Activated T-helper 1 cell treated with anti-CD3 and anti-CD28 coated beads, Interleukin-2, amount 50 U/mL, for 16 hours (primary cell): ENCODE measurements around the gene GPR35.

Experiments
- DNase-seq, 2 donors: peaks; one replicate each; pipeline ENCODE4 v3.0.0-alpha.2; 2020; ENCODE audit warnings: low read depth in 1 of 2, low spot score in 1 of 2

GPR35 gene

DNA sequence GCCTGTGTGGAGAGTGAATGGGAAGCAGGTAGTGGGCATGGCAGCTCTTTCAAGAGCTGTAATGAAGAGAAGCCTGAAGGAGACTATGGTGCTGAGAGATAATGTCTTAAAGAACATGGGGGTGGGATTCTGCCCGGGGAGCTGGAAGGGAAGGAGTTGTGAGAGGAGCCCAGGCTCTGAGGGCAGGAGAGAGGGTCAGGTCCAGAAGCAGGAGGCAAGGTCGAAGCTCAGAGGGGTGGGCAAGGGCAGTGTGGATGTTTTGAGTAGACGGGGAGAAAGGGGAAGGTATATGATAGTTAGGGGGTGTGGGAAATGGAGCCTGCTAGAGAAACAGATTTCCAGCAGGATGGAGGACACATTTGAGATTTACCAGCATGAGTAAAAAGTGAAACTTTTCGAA lies 36.6 kb upstream of the GPR35 start:
- no peak for DNase-seq

DNA sequence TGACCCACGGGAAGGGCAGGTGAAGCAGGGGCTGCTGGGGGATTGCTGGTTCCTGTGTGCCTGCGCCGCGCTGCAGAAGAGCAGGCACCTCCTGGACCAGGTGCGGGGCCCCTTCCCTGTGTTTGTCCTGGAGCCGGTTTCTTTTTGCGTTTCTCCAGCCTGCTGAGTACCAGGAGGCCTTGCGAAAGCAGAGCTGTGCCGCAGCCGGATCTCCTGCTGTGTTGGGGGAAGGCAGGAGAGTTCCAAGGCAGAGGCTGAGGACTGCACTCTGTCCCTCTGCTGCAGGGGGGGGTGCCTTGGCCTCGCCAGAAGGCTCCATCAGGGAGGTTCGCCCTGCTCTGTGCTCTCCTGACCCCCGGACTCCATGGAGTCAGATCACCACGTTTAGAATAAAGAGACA lies 35.9 kb upstream of the GPR35 start:
- no peak for DNase-seq

DNA sequence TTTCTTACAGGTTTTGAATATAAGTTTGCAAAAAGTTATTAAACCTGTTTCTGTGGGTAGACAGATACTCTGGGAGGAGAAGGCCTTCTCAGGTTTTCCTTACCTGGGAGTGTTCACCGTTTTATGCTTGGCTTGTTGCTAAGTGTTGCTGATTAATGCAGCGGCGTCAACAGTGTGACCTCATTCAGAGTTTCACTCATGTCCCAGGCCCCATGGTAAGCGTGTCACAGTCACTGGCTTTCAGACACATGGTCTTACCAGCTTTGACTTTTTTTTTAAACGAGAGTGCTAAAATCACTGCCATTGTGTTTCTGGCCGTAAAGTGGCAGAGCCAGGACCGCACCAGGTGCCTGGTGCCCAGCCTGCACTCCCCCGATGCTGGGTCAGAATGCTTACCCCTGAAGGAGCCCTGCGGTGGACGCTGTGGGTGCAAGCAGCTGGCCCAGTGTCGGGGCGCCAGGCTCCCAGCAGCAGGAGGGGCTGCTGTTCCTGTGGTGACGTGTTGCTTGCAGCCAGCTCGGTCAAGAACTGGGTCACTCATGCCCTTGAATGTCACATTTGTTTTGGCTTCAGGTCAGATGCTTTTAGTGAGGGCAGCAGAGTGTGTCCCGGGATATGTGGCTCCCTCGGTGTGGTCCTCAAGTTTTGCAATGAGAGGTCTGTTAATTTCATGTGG lies 35.3 kb upstream of the GPR35 start:
- DNase-seq: no peak

DNA sequence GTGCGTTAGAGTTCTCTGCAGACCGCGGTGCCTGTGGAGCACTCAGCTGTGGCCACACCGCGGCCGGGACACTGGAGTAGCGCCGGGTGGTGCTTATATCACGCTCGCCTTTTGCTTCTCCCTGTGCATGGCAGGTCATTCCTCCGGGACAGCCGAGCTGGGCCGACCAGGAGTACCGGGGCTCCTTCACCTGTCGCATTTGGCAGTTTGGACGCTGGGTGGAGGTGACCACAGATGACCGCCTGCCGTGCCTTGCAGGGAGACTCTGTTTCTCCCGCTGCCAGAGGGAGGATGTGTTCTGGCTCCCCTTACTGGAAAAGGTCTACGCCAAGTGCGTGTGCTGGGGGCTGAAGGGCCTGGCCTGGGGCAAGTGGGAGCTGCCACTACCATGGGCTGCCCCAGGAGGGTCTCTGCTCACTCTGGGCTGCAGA lies 34.6 kb upstream of the GPR35 start:
- DNase-seq: no peak

DNA sequence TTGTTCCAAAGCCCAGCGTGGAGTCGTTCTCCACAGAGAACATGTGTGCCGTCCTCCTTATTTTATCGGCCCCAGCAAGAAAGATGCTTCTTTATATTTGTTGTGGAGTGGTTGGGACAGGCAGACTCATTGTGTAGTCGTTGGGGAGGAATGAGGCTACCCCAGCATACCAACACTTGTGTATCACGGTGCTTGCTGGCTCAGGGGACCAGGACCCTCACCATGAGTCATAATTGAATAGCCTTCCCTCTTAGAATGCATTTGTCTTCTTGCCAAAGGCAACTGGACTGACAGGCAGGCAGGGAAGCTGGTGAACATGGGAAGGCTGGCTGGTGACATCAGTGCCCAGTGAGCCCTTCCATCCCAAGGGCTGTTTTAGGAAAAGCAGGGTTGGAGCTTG lies 34.1 kb upstream of the GPR35 start:
- DNase-seq: no peak

DNA sequence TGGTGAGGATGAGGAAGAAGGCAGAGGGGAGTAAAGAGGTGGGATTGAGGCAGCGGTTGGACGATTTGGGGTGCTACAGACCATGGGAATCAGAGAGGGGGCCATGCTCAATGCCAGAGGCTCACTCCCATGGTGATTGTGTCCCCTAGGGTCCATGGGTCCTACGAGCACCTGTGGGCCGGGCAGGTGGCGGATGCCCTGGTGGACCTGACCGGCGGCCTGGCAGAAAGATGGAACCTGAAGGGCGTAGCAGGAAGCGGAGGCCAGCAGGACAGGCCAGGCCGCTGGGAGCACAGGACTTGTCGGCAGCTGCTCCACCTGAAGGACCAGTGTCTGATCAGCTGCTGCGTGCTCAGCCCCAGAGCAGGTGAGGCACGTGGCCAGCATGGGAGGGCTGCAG lies 33.5 kb upstream of the GPR35 start:
- no peak for DNase-seq

DNA sequence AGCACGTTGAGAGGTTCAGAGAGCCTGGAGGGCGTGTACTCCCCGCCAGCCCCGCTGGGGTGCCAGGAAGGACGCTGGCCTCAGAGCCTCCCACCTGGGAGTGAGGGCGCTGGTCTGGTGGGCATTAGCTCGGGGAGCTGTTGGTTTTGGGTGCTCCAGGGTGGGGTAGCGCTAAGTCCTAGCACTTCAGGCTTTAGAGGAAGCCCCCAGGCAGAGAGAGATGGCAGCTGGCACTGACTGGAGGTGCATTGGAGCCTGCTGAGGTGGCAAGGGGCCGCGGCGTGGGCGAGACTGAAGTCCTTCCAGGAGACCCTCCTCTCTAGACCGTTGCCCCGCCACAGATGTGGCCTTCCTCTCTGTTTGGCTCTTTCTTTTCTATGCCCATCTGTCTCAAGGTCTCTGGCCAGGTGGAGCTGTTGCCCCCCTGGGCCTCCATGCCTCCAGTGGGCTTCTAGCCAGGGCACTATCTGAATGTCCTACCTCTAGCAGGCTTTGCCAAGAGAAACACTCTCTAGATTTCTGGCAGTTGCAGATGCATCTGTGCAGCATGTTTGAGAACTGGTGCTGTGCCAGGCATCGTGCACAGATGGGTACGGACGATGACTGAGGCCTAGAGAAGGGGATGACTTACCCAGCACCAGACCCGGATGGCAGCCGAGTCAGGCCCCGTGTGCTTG lies 32.1 kb upstream of the GPR35 start:
- DNase-seq: no peak

DNA sequence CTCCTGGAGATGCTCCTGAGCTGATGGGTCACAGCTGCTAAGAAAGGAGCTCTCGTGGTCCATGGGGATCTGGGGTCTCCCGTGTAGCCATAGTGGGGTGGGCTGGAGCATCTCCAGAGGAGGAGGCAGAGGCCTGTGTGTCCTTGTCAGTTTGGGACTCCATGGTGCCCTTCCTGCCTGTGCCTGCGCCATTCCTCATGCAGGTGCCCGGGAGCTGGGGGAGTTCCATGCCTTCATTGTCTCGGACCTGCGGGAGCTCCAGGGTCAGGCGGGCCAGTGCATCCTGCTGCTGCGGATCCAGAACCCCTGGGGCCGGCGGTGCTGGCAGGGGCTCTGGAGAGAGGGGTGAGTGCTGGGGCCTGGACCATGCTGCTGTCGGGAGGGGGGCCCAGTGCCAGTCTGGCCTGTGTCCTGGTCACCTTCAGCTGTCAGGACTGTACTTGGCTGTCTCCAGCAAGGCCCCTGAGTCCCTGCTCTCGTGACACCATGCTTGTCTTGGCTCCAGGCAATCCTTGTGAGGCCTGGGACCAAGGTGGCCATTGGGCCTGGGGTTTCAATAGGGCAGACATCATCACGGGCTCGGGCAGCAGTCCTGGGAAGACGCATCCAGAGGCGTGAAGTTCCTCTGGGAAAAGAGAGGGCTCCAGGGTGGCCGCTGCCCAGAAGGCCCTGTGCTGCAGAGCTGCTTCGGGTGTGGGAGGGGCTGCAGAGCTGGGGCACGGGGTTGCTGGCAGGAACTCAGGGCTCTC lies 31.4 kb upstream of the GPR35 start:
- no peak for DNase-seq

DNA sequence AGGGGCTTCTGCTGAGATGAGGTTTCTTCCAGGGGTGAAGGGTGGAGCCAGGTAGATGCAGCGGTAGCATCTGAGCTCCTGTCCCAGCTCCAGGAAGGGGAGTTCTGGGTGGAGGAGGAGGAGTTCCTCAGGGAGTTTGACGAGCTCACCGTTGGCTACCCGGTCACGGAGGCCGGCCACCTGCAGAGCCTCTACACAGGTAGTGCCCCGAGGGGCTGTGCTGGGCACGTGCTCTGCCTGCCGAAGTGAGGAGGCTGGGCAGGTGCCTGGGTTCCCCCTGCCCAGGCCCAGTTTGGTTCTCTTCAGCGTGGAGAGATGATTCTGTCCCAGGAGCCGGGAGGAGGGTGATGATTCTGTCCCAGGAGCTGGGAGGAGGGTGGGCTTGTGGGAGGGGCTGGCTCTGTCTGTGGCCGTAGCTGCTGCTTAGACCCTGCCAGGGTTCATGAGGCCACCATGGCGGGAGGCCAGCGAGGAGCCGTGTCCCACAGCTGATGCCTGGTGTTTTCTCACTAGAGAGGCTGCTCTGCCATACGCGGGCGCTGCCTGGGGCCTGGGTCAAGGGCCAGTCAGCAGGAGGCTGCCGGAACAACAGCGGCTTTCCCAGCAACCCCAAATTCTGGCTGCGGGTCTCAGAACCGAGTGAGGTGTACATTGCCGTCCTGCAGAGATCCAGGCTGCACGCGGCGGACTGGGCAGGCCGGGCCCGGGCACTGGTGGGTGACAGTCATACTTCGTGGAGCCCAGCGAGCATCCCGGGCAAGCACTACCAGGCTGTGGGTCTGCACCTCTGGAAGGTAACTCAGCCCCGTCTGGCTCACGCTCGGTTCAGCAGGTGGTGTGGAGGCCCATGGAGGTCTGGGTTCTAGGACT lies 30.5 kb upstream of the GPR35 start:
- DNase-seq: no peak

DNA sequence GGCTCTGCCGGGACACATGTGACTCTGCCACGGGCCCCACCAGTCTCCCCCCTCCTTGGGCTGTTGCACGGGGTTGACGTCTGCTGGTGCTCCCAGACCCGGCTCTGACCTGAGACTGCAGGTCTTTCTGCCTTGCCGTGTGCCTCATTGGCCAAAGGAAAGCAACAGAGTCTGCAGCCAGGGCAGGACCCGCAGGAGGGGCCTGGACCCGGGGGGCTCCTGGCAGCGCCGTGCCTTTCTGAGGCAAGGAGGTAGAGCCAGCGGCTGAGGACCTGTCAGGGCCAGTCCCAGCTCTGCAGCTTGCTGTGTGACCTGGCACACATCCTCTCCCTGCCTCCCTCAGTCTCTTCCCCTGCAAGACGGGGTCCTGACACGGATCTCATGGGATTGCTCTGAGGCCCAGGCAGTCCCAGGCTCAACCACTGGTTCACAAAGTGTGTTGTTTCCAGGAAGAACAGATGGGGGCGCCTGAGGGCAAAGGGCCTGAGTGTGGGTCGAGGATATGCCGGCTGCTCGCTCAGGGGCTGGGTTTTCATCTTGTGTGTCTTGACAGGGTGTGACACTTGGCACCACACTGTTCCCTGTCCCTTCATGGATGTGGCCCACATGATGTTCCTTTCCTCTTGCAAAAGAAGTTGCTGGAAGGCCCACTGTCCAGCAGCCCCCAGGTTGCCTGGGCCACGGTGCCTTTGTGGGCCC lies 29.8 kb upstream of the GPR35 start:
- DNase-seq: no peak

DNA sequence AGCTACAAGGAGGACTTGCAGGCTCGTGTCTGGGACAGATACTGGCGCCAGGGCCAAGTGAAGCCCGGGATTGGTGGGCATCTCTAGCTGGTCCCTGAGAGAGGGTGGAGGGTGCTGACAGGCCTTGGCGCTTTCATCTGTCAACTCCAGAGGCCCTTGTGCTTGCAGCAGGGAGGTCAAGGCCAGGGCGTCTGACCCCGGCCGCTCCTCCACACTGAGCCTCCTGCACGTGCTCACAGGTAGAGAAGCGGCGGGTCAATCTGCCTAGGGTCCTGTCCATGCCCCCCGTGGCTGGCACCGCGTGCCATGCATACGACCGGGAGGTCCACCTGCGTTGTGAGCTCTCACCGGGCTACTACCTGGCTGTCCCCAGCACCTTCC lies 29.2 kb upstream of the GPR35 start:
- no peak for DNase-seq

DNA sequence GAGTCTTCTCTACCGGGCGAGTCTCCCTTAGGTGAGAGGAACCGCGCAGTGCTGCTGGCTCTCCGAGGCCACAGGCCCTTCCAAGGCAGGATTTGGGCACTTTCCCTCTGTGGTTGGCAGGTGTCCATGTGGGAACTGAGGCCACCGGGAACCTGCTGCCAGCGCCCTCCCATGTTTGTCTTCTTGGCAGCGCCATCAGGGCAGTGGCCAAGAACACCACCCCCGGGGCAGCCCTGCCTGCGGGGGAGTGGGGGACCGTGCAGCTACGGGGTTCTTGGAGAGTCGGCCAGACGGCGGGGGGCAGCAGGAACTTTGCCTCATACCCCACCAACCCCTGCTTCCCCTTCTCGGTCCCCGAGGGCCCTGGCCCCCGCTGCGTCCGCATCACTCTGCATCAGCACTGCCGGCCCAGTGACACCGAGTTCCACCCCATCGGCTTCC lies 28.8 kb upstream of the GPR35 start:
- no peak for DNase-seq

DNA sequence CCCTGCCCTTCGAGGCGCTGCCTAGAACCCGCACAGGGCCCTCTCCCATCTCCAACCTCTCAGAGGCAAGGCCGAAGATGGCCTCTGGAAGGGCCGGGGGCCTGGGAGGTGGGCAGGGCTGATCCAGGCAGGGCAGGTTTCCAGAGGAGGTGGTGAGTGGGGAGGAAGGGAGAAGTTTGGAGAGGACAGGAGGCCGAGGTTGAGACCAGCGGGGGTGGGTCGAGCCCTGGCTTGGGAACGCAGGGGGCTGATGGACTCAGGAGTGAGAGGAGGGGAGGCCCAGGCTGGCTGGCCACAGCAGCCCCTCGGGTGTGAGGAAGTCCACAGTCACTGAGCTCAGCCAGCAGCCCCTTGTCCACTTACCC lies 28.2 kb upstream of the GPR35 start:
- DNase-seq: no peak

DNA sequence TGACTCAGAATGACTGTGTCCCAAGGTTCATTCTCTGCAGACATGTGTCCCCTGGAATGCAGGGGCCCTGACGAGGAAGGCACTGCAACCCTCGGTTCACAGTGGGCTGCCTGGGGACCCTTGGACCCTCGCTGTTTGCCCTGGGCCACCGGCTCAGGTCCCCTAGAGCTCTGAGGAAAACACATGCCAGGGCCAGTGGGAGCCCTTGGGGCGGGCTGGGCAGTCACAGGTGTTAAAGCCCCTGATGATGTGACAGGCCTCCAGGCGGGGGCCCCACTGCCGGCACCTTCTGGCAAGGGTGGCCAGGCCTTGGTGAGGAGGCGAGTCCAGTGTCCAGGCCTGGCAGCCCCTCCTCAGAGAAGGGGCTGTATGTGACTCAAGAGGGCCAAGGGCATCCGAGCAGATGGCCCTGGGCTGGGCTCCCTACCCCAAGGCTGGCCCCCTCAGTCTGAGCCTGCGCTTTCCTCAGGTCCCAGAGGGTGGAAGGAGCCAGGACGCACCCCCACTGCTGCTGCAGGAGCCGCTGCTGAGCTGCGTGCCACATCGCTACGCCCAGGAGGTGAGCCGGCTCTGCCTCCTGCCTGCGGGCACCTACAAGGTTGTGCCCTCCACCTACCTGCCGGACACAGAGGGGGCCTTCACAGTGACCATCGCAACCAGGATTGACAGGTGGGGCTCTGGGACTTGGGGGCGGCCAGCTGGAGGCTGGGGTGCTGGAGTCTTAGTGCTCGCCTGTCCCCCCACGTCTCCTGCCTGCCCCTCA lies 27.7 kb upstream of the GPR35 start:
- DNase-seq: no peak

DNA sequence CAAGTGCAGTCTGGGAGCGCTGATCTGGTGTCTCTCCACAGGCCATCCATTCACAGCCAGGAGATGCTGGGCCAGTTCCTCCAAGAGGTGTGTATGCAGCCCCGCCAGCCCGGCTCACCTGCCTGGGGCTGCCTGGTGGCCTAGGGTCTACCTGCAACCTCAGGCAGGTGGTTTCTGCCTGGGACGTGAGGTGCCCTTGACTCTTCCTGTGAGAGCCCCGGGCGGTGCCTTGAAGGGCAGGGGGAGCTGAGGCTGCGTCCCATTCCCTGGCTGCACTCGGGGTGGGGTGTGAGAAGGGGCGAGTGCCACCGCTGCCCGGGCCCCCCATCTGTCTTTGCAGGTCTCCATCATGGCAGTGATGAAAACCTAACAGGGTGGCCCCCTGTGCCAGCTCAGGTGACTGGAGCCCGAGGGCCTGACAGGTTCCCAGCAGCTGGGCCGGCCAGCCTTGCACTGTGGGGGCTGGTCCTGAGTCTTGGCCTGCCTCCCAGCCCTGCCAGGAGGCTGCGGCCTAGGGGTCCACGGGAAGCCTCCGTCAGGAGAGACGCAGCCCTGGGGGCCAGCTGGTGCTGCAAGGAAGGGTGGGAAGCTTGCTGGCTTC lies 26.9 kb upstream of the GPR35 start:
- DNase-seq: no peak

DNA sequence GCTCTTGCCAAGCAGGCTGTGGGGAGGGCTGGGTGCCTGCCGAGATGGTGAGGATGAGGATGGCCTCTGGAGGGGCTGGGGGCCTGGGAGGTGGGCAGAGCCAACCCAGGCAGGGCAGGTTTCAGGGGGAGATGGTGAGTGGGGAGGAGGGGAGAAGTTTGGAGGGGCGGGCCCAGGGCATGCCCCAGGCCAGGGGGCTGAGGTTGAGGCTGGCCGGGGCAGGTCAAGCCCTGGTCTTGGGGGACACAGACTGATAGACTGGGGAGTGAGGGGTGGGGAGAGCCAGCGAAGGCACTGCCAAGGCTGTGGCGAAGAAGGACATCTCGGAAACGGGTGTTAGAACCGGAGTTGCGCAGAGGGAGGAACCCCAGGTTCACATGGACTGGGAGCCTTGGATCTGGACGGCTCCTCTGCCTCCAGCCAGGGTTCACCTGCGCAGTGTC lies 26.1 kb upstream of the GPR35 start:
- DNase-seq: no peak

DNA sequence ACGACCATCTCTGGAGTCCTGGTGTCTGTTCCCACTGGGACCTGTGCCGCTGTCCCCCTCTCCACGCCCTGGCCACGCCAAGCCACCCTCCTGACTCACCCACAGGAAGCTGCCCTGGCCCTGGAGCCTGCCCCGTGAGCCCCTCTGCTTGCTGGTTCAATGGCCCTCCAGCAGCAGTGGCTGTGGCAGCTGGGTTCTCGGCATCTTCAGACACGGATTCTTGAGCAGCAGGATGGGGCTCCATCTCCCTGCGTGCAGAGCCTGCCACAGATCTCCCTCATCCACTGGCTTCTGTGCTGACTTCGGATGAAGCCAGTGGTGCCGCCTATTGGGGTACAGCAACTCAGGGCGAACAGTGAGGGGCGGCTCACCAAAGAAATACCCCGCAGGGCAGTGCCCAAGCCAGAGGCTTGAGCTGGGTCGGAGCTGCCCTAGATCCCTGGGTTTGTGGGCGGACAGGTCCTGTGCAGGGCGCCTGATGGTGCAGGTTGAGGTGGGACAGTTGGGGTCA lies 24.8 kb upstream of the GPR35 start:
- DNase-seq: no peak

DNA sequence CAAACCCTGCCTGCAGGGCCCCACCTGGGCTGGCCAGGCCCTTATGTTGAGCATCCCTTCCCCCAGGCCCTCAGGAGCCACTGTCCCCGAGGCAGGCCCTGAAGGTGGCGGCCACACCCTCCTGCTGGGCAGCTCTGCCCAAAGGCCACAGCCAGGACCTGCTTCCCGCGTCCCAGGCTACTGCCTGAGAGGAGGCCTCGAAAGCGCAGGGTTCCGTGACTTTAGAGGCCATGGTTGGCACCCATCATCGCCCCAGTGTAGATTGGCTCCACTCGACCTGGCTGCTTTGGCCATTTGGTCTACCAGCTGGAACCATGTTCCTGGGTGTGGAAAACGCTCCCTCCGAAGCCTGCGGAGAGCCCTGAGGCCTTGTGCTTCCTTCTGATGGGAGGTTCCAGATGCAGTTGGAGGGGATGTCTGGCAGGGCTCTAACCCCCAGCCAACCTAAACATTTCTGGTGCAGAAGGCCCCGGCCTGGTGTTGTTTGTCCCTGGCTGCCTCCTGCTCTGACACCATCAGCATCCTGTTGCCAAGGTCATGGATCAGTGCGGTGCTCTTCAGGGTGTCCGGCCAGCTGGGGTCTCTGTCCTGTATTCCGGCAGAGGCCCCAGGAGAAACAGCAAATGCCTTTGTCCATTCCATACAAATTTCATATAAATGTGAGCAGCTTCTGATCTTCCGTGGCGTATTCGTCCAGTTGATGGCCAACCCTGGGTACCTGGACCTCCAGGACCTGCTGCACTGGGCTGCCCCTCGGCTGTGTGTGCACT lies 24.0 kb upstream of the GPR35 start:
- no peak for DNase-seq

DNA sequence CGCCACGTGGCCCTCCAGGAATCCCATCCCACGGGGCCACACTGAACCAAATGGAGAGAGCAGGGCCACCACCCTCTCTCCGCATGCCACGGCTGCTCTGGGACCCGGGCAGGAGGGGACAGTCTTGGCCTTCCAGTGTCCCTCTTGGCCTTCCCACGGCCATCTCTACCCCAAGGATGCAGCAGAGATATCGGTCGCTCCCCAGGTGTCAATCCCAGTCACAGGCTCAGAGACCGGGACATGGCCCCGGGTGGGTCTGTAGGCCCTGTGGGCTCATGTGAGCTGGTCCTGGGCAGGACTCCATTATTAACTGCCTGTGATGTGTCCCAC lies 23.5 kb upstream of the GPR35 start:
- DNase-seq: no peak
